ENCODE data around the gene SLC66A2.
"Not testable (repeated sequence)": the region's sequence is repeated elsewhere in the genome, so short reads cannot be mapped to it uniquely, and the experiment has no call there.

The SLC66A2 gene

GRCh38 chr18:79874553-79875530 is 76.6 kb downstream of the SLC66A2 start:
- no peak for DNase-seq
- in situ Hi-C loops (cut with MboI; ENCODE audit: low pct_unique_long_range_greater_than_20kb, low sequenced_read_pairs): no loop called here

GRCh38 chr18:79873449-79874110 is 77.9 kb downstream of the SLC66A2 start:
- in situ Hi-C loops (cut with MboI; ENCODE audit: low pct_unique_long_range_greater_than_20kb, low sequenced_read_pairs): no loop called here
- DNase-seq: no peak

- in situ Hi-C loops (cut with MboI; ENCODE audit: low pct_unique_long_range_greater_than_20kb, low sequenced_read_pairs): no loop called here
- no peak for DNase-seq
Observed at GRCh38 chr18:79872527-79873444, 78.7 kb downstream of the SLC66A2 start.

- in situ Hi-C loops (cut with MboI; ENCODE audit: low pct_unique_long_range_greater_than_20kb, low sequenced_read_pairs): no loop called here
- no peak for DNase-seq
Observed at GRCh38 chr18:79871481-79872091, 79.9 kb downstream of the SLC66A2 start.

GRCh38 chr18:79871026-79871390 is 80.4 kb downstream of the SLC66A2 start:
- in situ Hi-C loops (cut with MboI; ENCODE audit: low pct_unique_long_range_greater_than_20kb, low sequenced_read_pairs): no loop called here
- no peak for DNase-seq

- DNase-seq: no peak
- in situ Hi-C loops (cut with MboI; ENCODE audit: low pct_unique_long_range_greater_than_20kb, low sequenced_read_pairs): no loop called here
Observed at GRCh38 chr18:79870301-79871025, 81.0 kb downstream of the SLC66A2 start.

GRCh38 chr18:79869591-79870300 is 81.7 kb downstream of the SLC66A2 start:
- no peak for DNase-seq
- in situ Hi-C loops (cut with MboI; ENCODE audit: low pct_unique_long_range_greater_than_20kb, low sequenced_read_pairs): no loop called here

GRCh38 chr18:79868811-79869541 is 82.5 kb downstream of the SLC66A2 start:
- in situ Hi-C loops (cut with MboI; ENCODE audit: low pct_unique_long_range_greater_than_20kb, low sequenced_read_pairs): no loop called here
- DNase-seq: no peak

GRCh38 chr18:79868168-79868784 is 83.2 kb downstream of the SLC66A2 start:
- in situ Hi-C loops (cut with MboI; ENCODE audit: low pct_unique_long_range_greater_than_20kb, low sequenced_read_pairs): no loop called here
- no peak for DNase-seq

- no peak for DNase-seq
- in situ Hi-C loops (cut with MboI; ENCODE audit: low pct_unique_long_range_greater_than_20kb, low sequenced_read_pairs): no loop called here
Observed at GRCh38 chr18:79867666-79868065, 83.8 kb downstream of the SLC66A2 start.

- no peak for DNase-seq
- in situ Hi-C loops (cut with MboI; ENCODE audit: low pct_unique_long_range_greater_than_20kb, low sequenced_read_pairs): no loop called here
Observed at GRCh38 chr18:79866889-79867574, 84.4 kb downstream of the SLC66A2 start.

- in situ Hi-C loops (cut with MboI; ENCODE audit: low pct_unique_long_range_greater_than_20kb, low sequenced_read_pairs); DNase-seq: not testable (repeated sequence)
Observed at GRCh38 chr18:79865951-79866350, 85.5 kb downstream of the SLC66A2 start.

- in situ Hi-C loops (cut with MboI; ENCODE audit: low pct_unique_long_range_greater_than_20kb, low sequenced_read_pairs); DNase-seq: not testable (repeated sequence)
Observed at GRCh38 chr18:79864955-79865354, 86.5 kb downstream of the SLC66A2 start.

- no peak for DNase-seq
- in situ Hi-C loops (cut with MboI; ENCODE audit: low pct_unique_long_range_greater_than_20kb, low sequenced_read_pairs): no loop called here
Observed at GRCh38 chr18:79864006-79864725, 87.3 kb downstream of the SLC66A2 start.

- in situ Hi-C loops (cut with MboI; ENCODE audit: low pct_unique_long_range_greater_than_20kb, low sequenced_read_pairs): no loop called here
Observed at GRCh38 chr18:79863161-79864005, 88.1 kb downstream of the SLC66A2 start.

More at GRCh38 chr18:79863161-79864005, 88.1 kb downstream of the SLC66A2 start:
- DNase-seq: no peak

Data from KBM-7 (cell line).